Coronary artery (tissue), 2 donors: ENCODE measurements around the gene C1QL1.

Experiments used
- DNase-seq: peaks from one replicate; pipeline ENCODE4 v3.0.0-alpha.2; 2017; ENCODE audit warnings: low spot score
- H3K27ac ChIP-seq, 2 donors: fragments of 200-600 bp; sonication (generic); one replicate each; pipeline ENCODE4 v1.5.1; 2016 to 2019
- H3K4me3 ChIP-seq: fragments of 200-600 bp; sonication (generic); 2 replicates; pipeline ENCODE4 v1.5.1; 2016; ENCODE audit warnings: mild to moderate bottlenecking, moderate library complexity
- TF ChIP-seq, protein P1 (sequence below): fragments of 200-600 bp; sonication (generic); IDR thresholded peaks from one replicate; pipeline ENCODE4 v1.5.1; 2019; ENCODE audit warnings: antibody characterized with exemption

C1QL1 gene

DNA sequence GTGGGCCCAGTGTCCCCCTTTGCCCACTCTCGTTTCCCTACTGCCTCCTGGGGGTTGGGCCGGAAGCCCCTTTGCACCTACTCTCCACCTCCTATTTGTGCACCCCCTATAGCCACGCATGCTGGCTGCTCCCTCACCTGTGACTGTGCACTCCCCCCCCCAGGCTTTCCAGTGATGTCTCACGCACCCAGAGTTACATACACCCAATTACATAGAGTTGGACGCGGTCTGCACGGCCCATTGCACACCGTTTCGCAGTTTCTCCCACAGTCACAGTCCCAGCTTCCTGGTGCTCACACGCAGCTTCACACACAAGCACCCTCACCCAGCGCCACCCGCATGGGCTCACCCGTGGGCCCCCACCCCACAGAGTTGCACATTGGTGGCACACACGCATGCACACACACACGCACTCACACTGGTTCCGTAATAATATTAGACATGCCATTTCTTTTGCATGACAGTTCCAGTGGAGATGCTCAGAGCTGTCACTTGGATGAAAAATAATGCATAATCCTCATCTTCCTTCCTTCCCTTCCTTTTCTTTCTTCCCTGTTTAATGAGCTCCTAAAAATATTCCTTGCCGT is 21.5 kb upstream of the C1QL1 start:
- no peak overlapping the region for H3K4me3 ChIP-seq
- no peak overlapping the region for H3K27ac ChIP-seq
- TF ChIP-seq, protein P1, sequence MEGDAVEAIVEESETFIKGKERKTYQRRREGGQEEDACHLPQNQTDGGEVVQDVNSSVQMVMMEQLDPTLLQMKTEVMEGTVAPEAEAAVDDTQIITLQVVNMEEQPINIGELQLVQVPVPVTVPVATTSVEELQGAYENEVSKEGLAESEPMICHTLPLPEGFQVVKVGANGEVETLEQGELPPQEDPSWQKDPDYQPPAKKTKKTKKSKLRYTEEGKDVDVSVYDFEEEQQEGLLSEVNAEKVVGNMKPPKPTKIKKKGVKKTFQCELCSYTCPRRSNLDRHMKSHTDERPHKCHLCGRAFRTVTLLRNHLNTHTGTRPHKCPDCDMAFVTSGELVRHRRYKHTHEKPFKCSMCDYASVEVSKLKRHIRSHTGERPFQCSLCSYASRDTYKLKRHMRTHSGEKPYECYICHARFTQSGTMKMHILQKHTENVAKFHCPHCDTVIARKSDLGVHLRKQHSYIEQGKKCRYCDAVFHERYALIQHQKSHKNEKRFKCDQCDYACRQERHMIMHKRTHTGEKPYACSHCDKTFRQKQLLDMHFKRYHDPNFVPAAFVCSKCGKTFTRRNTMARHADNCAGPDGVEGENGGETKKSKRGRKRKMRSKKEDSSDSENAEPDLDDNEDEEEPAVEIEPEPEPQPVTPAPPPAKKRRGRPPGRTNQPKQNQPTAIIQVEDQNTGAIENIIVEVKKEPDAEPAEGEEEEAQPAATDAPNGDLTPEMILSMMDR = no peak
- no peak for DNase-seq

DNA sequence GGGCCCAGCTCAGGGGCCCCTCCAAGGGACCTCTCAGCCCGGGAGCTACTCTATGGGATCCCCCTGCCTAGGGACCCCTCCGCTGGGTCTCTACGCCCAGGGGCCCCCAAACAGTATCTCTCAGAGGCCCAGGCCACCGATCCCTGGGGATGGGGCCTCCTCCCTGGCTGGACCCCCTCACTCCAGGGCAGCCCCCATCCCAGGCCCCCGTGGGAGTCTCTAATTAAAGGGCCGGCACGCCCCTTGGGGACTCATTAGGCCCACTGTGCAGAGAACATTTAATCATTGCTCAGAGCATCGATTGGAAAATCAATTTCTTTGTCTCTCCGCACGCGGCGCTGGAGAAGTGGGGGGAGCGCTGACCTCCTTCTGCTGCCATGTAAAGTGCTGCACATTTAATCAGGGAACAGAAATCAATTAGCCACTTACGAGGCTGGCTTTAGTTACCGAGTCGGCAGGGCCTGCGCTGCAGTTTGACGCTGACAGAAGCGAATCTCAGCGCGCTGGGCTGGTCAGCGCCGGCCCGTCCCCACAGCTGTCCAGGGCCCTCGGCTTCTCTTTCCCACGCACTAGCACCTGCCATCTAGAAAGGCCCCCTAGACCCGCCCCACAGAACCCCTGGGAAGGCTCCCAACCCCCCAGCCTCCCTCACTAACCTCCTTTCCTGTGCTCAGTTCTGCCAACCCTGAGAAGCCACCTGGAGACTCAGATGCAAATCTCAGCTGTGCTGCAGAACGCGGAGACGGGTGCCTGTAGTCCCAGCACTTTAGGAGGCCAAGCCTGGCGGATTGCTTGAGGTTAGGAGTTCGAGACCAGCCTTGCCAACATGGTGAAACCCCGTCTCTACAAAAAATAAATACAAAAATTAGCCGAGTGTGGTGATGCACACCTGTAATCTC is 20.2 kb upstream of the C1QL1 start:
- no peak overlapping the region for H3K4me3 ChIP-seq
- TF ChIP-seq, protein P1 = no peak
- no peak overlapping the region for H3K27ac ChIP-seq
- no peak for DNase-seq

DNA sequence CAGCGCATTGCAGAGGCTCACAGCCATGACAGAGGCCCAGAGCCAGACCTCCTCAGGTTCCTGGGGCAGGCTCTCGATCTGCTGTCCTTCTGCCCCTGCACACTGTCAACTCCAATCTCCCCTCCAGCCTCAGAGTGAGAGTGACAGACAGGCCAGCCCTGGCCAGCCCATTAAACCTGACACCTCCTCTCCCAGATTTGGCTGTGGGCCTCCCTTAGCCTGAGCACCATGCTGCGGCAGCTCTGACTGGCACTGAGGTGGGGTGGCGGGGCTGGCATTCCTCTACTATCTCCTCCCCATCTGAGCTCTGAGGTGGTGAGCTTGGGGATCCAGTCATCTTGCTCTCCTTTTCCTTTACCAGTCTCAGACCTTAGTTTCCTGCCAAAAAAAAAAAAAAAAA is 15.5 kb upstream of the C1QL1 start:
- Histone ChIP-seq H3K27ac (no peak overlapping the region), H3K4me3 (no peak overlapping the region)
- no peak for DNase-seq
- TF ChIP-seq, protein P1 = no peak

DNA sequence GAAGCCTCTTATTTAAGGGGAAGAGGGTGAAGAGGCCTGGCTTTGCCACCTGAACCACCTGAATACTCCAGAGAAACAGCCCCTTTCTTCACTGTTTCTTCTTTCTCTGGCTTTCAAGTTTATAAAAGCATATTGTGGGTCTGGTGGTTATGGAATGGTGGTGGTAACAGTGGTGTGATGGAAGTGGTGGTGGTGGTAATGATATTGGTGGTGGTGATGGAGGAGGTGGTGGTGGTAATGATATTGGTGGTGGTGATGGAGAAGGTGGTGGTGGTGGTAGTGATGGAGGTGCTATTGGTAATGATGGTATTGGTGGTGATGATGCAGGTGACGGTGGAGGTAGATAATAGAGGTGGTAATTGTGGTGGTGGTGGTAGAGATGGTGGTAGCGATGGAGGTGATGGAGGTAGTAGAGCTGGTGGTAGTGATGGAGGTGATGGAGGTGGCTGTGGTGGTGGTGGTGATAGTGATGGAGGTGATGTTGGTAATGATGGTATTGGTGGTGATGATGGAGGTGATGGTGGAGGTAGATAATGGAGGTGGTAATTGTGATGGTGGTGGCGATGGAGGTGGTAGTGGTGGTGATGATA is 14.1 kb upstream of the C1QL1 start:
- Histone ChIP-seq H3K27ac (no peak overlapping the region), H3K4me3 (no peak overlapping the region)
- DNase-seq = no peak
- TF ChIP-seq, protein P1 = no peak

DNA sequence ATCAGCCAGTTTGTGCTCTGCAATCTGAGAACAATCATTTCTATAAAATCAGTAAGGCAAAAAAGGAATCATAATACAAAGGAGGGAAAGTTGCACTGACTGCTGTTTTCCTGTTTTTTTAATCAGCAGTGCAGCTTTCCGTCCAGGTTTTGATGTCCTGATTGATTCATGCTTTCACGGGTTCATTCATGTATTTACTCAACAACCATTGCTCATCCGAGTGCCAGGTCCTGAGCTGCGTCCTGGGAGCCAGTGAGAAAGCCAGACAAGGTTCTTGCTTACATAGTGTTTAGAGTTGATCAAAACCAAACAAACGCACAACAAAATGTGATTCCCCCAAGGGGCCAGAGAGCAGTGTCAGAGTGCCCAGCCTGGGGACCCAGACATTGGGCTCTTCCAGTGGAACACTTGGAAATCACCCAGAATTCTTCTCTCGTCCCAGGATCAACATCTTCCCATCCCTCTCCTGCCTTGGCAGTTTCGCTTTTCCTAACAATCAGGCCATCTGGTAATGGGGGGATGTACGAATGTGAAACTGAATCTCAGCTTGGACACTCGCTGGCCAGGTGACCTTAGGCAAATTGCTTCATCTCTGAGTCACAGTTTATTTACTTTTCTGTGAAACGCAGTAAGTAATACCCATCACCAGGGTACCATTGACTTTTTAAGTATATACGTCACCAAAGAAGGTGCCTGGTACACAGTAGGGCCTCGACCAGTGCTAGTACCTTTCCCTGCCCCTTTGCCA is 13.3 kb upstream of the C1QL1 start:
- TF ChIP-seq, protein P1 = no peak
- Histone ChIP-seq H3K27ac (no peak overlapping the region), H3K4me3 (no peak overlapping the region)
- no peak for DNase-seq

DNA sequence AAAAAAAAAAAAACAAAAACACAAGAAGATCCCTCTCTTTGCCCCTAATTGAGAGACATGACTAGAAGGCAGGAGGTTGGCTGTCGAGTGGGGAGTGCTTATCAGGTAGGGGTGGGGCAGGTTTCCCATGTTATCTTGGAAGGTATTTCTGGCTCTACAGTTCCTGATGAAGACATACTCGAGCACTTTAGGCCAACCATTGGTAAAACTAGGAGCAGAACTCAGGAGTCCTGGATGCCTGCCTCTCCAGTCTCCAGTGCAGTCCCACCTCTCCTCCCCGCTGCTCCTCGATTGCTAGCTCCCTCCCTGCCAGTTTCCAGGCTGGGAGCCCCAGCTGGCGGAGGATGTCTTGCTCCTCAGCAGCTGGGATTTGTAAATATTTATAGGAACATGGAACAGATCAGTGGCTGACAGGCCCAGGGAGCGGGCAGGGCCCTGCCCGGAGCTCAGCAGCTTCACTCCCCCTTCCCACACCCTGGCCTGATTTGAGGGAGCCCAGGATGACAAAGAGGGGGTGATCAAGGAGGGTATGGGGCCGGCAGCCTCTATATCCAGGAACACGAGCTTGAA is 11.4 kb upstream of the C1QL1 start:
- DNase-seq = no peak
- TF ChIP-seq, protein P1 = no peak
- H3K27ac ChIP-seq = no peak overlapping the region
- no peak overlapping the region for H3K4me3 ChIP-seq
